WERI-Rb-1 (cell line): ENCODE data around the gene COL13A1.

Experiments used
- DNase-seq: peaks from one replicate; pipeline ENCODE4 v3.0.0-alpha.2; 2020
- H3K27ac ChIP-seq: fragments of 250-450 bp; sonication (Bioruptor Pico); 2 replicates; pipeline ENCODE4 v1.5.1; 2020; ENCODE audit warnings: mild to moderate bottlenecking, moderate library complexity
- H3K27me3 ChIP-seq: fragments of 250-450 bp; sonication (Bioruptor Pico); 2 replicates; pipeline ENCODE4 v1.5.1; 2021; ENCODE audit warnings: mild to moderate bottlenecking, low read depth, moderate library complexity; ENCODE audit not compliant: insufficient read depth, severe bottlenecking
- H3K36me3 ChIP-seq: fragments of 250-450 bp; sonication (Bioruptor Pico); 2 replicates; pipeline ENCODE4 v1.5.1; 2020; ENCODE audit warnings: mild to moderate bottlenecking, moderate library complexity
- H3K4me3 ChIP-seq: 2 replicates; pipeline ENCODE4 v1.5.1; 2011; ENCODE audit warnings: low read depth, mild to moderate bottlenecking, control low read depth, low read length
- H3K9me3 ChIP-seq: fragments of 250-450 bp; sonication (Bioruptor Pico); 2 replicates; pipeline ENCODE4 v1.5.1; 2021; ENCODE audit warnings: mild to moderate bottlenecking, moderate library complexity; ENCODE audit not compliant: severe bottlenecking
- CTCF ChIP-seq: IDR thresholded peaks from 2 replicates; pipeline ENCODE4 v1.5.1; 2011; ENCODE audit warnings: low read depth, mild to moderate bottlenecking, control low read depth, inconsistent platforms, low read length

COL13A1 gene

GRCh38 chr10:69845574-69846292 lies 44.0 kb downstream of the COL13A1 start:
- peak overlapping the region; percentile 95 for H3K27ac ChIP-seq
- no peak for DNase-seq
- H3K9me3 ChIP-seq = no peaks in the 10 kb centered on the region
- no peak for TF ChIP-seq CTCF
- H3K27me3 ChIP-seq = no peaks in the 10 kb centered on the region
- H3K36me3 ChIP-seq = no peaks in the 10 kb centered on the region
- peak overlapping the region; percentile 21; the same call in 1 of the 2 replicates for H3K4me3 ChIP-seq

- no peaks in the 10 kb centered on the region for H3K36me3 ChIP-seq
- no peaks in the 10 kb centered on the region for H3K9me3 ChIP-seq
- H3K4me3 ChIP-seq = peak overlapping the region; percentile 21; the same call in 1 of the 2 replicates
- H3K27me3 ChIP-seq = no peaks in the 10 kb centered on the region
- peak overlapping the region; percentile 95 for H3K27ac ChIP-seq
- DNase-seq = peak; percentile 98
- no peak for TF ChIP-seq CTCF
Measured at GRCh38 chr10:69846293-69846921, 44.7 kb downstream of the COL13A1 start.

DNA sequence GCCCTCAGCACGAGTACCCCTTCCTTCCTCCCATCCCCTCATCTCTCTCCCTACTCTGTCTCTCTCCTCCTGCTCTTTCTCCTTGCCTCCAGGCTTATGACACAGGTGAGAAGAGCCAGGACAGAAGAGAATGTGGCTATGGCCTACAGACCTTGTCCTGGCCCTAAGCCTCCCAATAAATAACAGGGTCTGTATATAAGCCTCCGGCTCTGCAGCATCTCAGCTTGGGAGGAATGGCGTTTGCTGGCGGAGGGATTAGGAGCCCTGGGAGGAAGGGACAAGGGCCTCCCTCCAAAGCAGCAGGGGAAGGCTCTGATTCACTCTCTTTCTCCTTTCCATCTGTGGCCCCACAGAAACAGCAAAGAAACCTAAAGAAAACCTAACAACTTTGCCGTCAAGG lies 45.8 kb downstream of the COL13A1 start:
- peak overlapping the region; percentile 95 for H3K27ac ChIP-seq
- no peak for TF ChIP-seq CTCF
- H3K9me3 ChIP-seq = no peaks in the 10 kb centered on the region
- H3K27me3 ChIP-seq = no peaks in the 10 kb centered on the region
- peak; percentile 78 for DNase-seq
- no peaks in the 10 kb centered on the region for H3K36me3 ChIP-seq
- peak overlapping the region; percentile 17 for H3K4me3 ChIP-seq

DNA sequence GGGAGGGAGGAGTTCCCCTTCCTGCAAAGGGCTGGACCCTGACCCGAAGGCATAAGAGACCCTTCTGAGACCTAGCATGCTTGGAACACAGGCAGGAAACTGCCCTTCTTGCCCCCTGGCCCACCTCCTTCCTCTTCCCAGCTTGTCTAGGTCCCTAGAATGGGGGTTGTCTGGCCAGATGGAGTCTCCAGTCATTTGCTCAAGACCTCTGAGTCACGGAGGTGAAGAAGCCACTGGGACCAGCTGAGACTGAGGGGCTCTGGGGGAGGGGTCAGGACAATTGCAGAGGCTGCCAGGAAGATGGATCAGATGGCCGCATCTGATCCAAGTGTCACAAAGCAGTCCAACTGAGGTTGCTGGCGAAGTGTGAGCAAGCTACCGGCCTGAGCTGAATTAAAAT lies 46.2 kb downstream of the COL13A1 start:
- Histone ChIP-seq H3K4me3 (peak overlapping the region; percentile 17), H3K27ac (peak overlapping the region; percentile 95), H3K27me3 (no peaks in the 10 kb centered on the region), H3K9me3 (no peaks in the 10 kb centered on the region), H3K36me3 (no peaks in the 10 kb centered on the region)
- peak; percentile 89 for DNase-seq
- no peak for TF ChIP-seq CTCF

DNA sequence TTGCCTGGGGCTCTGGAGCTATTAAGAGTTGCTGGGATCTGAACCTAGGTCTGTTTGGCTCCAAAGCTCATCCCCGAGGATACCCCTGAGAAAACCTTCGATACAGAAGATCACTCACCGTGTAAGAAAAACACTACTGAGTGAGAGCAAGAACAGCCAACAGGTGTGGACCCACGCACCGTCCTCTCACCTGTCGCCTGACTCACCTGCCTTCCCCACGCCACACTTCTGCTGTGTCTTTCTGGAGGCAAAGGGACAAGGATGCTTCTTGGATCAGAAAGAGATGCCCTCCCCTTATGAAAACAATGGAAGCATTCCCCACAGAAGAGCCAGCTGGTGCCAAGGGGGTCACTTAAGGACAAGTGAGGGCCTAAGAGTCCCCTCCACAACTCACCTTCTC lies 46.7 kb downstream of the COL13A1 start:
- no peaks in the 10 kb centered on the region for H3K27me3 ChIP-seq
- H3K4me3 ChIP-seq = 0 out of 2 replicates have a peak overlapping the region, but pooled peaks have one; percentile 3
- H3K9me3 ChIP-seq = no peaks in the 10 kb centered on the region
- peak overlapping the region; percentile 95 for H3K27ac ChIP-seq
- no peak for TF ChIP-seq CTCF
- H3K36me3 ChIP-seq = no peaks in the 10 kb centered on the region
- DNase-seq = no peak
